DOHH2 (cell line): Measurements from ENCODE around the gene AFAP1.

ENCODE experiments used
- EZH2phosphoT487 ChIP-seq: fragments of 200-600 bp; sonication (generic); IDR thresholded peaks from 2 replicates; pipeline ENCODE4 v1.6.1; 2017; ENCODE audit warnings: borderline replicate concordance, mild to moderate bottlenecking, antibody characterized with exemption, low read length, moderate library complexity, mixed read lengths
- TF ChIP-seq, protein P1 (sequence below): fragments of 200-600 bp; sonication (generic); IDR thresholded peaks from one replicate; pipeline ENCODE4 v1.5.1; 2014; ENCODE audit warnings: antibody characterized with exemption, mild to moderate bottlenecking, low read depth, low read length; ENCODE audit not compliant: poor library complexity, severe bottlenecking

DNA sequence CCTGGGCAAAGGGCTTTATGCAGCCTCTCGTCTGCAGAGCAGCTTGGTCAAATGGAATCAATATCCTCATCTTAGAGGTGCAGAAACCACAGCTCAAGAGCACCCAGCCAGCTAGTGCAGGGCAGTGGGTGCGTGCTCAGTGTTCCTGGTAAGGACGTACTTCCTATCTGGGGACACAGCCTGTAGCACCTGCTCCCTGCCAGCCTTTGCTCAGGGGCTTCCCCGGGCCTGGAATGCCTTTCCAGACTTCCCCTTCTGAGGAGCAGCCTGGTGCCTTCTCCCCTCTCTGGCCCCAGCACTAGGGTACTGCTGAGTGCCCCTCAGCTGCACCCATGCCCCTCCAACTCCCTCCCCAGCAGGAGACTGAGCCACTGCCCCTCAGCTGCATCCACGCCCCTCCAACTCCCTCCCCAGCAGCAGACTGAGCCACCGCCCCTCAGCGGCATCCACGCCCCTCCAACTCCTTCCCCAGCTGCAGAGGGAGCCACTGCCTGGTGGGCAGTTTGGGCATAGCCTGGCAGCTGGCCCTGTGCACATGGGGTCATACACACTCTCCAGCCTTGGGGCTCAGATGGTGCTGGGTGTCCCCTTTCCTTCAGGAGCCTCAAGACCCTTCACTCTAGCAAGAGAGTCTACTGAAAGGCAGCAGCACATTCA is 42.2 kb upstream of the AFAP1 start:
- TF ChIP-seq, protein P1, sequence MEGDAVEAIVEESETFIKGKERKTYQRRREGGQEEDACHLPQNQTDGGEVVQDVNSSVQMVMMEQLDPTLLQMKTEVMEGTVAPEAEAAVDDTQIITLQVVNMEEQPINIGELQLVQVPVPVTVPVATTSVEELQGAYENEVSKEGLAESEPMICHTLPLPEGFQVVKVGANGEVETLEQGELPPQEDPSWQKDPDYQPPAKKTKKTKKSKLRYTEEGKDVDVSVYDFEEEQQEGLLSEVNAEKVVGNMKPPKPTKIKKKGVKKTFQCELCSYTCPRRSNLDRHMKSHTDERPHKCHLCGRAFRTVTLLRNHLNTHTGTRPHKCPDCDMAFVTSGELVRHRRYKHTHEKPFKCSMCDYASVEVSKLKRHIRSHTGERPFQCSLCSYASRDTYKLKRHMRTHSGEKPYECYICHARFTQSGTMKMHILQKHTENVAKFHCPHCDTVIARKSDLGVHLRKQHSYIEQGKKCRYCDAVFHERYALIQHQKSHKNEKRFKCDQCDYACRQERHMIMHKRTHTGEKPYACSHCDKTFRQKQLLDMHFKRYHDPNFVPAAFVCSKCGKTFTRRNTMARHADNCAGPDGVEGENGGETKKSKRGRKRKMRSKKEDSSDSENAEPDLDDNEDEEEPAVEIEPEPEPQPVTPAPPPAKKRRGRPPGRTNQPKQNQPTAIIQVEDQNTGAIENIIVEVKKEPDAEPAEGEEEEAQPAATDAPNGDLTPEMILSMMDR: no peak
- TF ChIP-seq EZH2phosphoT487: no peak
